ENCODE data around the gene IQSEC3.

Gene IQSEC3

GRCh38 chr12:163406-163986 is 96.9 kb downstream of the IQSEC3 start:
- no peak for DNase-seq (ENCODE audit: low spot score)

GRCh38 chr12:164207-164606 is 97.6 kb downstream of the IQSEC3 start:
- no peak for DNase-seq (ENCODE audit: low spot score)

GRCh38 chr12:165862-166368 is 99.3 kb downstream of the IQSEC3 start:
- DNase-seq (ENCODE audit: low spot score), result no peak

GRCh38 chr12:166425-167075 is 100.0 kb downstream of the IQSEC3 start:
- DNase-seq (ENCODE audit: low spot score), result peak; percentile 23

- no peak for DNase-seq (ENCODE audit: low spot score)
Measured at GRCh38 chr12:167959-168600, 101.5 kb downstream of the IQSEC3 start.

GRCh38 chr12:168763-169525 is 102.4 kb downstream of the IQSEC3 start:
- DNase-seq (ENCODE audit: low spot score), result no peak

GRCh38 chr12:169528-170370 is 103.2 kb downstream of the IQSEC3 start:
- DNase-seq (ENCODE audit: low spot score), result peak; percentile 26

- no peak for DNase-seq (ENCODE audit: low spot score)
Measured at GRCh38 chr12:170371-171225, 104.0 kb downstream of the IQSEC3 start.

GRCh38 chr12:171276-171675 is 104.7 kb downstream of the IQSEC3 start:
- no peak for DNase-seq (ENCODE audit: low spot score)

GRCh38 chr12:171743-172676 is 105.4 kb downstream of the IQSEC3 start:
- no peak for DNase-seq (ENCODE audit: low spot score)

- DNase-seq (ENCODE audit: low spot score), result no peak
Measured at GRCh38 chr12:172732-173161, 106.2 kb downstream of the IQSEC3 start.

GRCh38 chr12:174124-174523 is 107.6 kb downstream of the IQSEC3 start:
- DNase-seq (ENCODE audit: low spot score), result no peak

- no peak for DNase-seq (ENCODE audit: low spot score)
Measured at GRCh38 chr12:174596-174995, 108.0 kb downstream of the IQSEC3 start.

GRCh38 chr12:175250-175649 is 108.7 kb downstream of the IQSEC3 start:
- no peak for DNase-seq (ENCODE audit: low spot score)

GRCh38 chr12:175759-176158 is 109.2 kb downstream of the IQSEC3 start:
- DNase-seq (ENCODE audit: low spot score), result no peak

GRCh38 chr12:176321-177181 is 110.0 kb downstream of the IQSEC3 start:
- DNase-seq (ENCODE audit: low spot score), result no peak

GRCh38 chr12:177336-177979 is 110.9 kb downstream of the IQSEC3 start:
- DNase-seq (ENCODE audit: low spot score), result no peak
